H1 (cell line): Measurements from ENCODE around the gene POLN. TPM values are rescaled to one million over a fixed set of nuclear protein-coding genes. Genes with fewer than 3 reads are reported as not detected.

Experiments
- SP4 ChIP-seq: IDR thresholded peaks from 2 replicates; pipeline ENCODE4 v1.6.1; 2012; ENCODE audit warnings: low read length, inconsistent platforms
- polyA plus RNA-seq, 7 experiments: library from polyadenylated mRNA; depleted of rRNA in 3 of 7; stranded (reverse) in 5 of 7; unstranded in 2 of 7; fragments of >200 nt in 5 of 7; fragments of 200-250 nt in 2 of 7; gene quantifications; 1 replicate in 5 of 7; 2 replicates in 1 of 7; 4 replicates in 1 of 7; pipeline versions ENCODE4 v1.2.1 to v1.2.3, GENCODE V29; 2011 to 2013; ENCODE audit warnings: missing spikeins in 2 of 7, mixed read lengths in 2 of 7
- total RNA-seq: library from RNA; stranded (reverse); fragmentation: NEBNext Ultra II Directional; extraction: Animal tissue kit (Norgen Biotek cat#: 25700); gene quantifications from 2 replicates; pipeline ENCODE4 v1.2.1, GENCODE V29; 2021

Gene POLN
- total and polyA plus RNA-seq, 2 of the 8 experiments (the other 6 are each of a cell fraction or from before 2014, with no cell fraction given): 0.98 to 1.5 TPM

- no peak for TF ChIP-seq SP4
These were observed 24.3 kb upstream of the POLN start (continued) for GRCh38 chr4:2266181-2266580.
